GM21529 (cell line): Measurements from ENCODE around the gene TMEM39B.
A peak's percentile ranks its signal among the peaks of the same experiment; 100 is the strongest.
"Not testable (repeated sequence)": the region's sequence is repeated elsewhere in the genome, so short reads cannot be mapped to it uniquely, and the experiment has no call there.

ENCODE experiments used
- ATAC-seq: cut with Tn5 transposase; IDR thresholded peaks from one replicate; pipeline ENCODE4 v1.9.1; 2021; ENCODE audit not compliant: unreplicated experiment

TMEM39B gene

DNA sequence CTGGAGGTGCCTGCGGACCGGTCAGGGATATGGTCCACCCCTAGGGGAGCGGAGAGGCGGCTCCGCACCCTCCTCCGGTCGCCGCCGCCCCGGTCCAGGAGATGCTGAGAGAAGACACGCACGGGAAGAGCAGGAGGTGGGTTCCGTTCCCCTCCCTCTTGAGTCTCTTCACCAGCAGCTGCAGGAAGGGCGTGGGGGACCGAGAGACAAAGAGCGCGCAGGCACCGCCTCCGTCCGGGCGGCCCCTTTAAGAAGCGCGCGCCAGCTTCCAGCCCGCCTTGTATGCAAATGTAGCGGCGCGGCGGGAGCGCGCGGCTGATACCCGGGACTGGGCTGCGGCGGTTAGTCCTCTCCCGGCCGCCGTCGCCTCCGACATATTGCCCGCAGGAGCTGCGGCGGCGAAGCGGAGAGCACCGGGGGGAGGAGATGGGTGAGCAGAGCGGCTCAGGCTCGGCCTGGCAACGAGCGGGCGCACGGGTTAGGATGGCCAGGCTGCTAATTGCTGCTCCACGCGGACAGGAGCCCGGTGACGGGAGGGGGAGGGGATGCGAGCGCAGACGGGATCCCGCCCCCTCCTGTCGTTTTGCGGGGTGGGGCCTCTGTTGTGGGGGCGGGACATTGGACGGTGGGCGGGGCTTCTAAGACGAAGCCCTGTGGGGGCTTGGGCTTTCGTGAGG, at the start of gene TMEM39B:
Gene TMEM39B, plus strand, starts transcription at position 318 of the 677 bp plus-strand sequence. Its CDS starts 109 bp downstream, at position 427.
- peak; percentile 88 for ATAC-seq

DNA sequence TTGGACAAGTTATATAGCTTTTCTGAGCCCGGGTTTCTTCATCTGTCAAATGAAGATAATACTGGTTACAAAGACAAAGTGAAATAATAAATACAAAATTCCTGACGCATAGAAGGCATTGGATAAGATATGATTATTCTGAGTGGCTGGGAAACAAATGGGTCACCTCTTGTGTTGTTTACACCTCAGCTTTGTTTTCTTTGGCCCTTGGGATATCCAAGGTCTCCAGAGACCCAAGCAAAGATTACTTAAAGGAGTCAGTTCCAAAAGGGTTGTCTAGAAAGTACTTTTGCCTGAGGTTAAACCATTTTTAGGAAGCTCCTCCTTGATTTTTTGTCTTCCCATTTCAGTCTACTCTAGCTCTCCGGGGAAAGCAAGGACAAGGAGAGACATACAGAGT, 49.4 kb upstream of the TMEM39B start:
- no peak for ATAC-seq

GRCh38 chr1:32025515-32025914, 47.2 kb upstream of the TMEM39B start:
- ATAC-seq = no peak

GRCh38 chr1:32028746-32029145, 44.0 kb upstream of the TMEM39B start:
- ATAC-seq = no peak

GRCh38 chr1:32031578-32032274, 41.0 kb upstream of the TMEM39B start:
- ATAC-seq = no peak

DNA sequence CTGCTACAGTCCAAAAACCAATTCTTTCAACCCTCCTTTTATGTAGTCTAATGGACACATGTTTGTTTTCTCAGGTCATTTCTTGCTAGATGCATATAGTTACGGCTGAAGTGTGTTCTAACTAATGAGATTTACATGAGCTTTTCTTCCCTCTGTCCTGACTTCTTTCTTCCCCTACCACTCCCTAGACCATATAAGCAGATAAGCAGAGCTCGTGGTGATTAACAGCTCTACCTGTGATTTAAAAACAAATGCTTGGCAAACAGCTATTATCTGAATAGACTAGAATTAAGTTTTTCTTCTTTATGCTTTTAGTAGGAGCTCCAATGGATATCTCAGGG, 40.5 kb upstream of the TMEM39B start:
- no peak for ATAC-seq

- no peak for ATAC-seq
Observed at GRCh38 chr1:32035119-32035518, 37.6 kb upstream of the TMEM39B start.

DNA sequence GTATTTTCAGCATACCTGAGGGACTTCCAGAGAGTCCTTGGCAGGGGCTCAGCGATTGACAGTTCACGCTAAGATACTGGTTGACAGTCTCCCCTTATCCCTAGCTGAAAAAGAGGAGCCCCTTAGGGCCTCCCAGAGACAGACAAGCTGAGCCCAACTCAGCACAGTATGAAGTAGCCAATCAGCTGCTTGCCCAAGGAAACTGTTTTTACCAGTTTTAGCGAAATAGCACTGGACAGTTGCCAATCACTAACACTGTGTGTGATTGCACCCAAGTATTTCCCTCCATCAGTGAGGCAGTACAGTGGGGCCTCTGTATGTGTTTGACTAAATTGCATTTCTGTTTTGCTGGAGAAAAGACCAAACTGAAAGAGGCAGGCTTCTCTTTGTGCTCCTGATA, 32.0 kb upstream of the TMEM39B start:
- no peak for ATAC-seq

DNA sequence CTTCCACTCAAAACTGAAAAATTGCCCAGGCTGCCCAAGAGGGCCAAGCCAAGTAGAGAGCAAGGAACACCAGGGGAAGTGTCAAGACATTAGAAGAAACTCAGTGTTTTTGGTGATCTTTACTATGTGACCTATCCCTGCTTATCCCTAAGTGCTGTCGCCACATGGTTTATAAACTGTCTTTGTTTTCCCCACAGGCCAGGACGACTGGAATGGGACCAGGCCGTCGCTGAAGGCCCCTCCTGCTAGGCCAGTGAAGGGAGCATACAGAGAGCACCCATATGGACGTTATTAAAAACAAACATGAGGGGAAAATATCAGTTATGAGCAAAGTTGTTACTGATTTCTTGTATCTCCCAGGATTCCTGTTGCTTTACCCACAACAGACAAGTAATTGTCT, 30.4 kb upstream of the TMEM39B start:
- ATAC-seq = no peak

- no peak for ATAC-seq
Observed at GRCh38 chr1:32044234-32044633, 28.5 kb upstream of the TMEM39B start.

- no peak for ATAC-seq
Observed at GRCh38 chr1:32045772-32046171, 27.0 kb upstream of the TMEM39B start.

- ATAC-seq = no peak
Observed at GRCh38 chr1:32047701-32048100, 25.0 kb upstream of the TMEM39B start.

- ATAC-seq = no peak
Observed at GRCh38 chr1:32048440-32048839, 24.3 kb upstream of the TMEM39B start.

DNA sequence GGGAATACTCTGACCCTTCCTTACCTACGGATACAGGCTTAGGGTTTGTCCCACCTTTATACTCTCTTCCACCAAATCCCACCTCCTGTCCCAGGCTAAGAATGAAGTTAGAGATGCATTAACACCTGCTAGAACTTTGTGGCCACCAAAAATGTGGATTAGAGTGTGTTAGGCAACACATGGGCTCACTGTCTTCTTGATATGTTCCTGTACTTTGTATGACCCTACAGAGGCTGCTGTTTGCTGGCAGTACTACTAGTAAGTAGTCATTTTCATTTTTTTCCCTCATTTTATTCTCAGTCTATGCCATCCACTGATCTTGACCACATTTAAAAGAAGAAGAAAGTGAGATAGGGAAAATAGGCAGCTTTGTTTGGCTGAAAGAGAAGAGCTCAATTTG, 21.0 kb upstream of the TMEM39B start:
- ATAC-seq = no peak

- no peak for ATAC-seq
Observed at GRCh38 chr1:32052887-32053286, 19.9 kb upstream of the TMEM39B start.

- ATAC-seq = no peak
Observed at GRCh38 chr1:32055416-32055815, 17.3 kb upstream of the TMEM39B start.

- no peak for ATAC-seq
Observed at GRCh38 chr1:32056598-32056997, 16.1 kb upstream of the TMEM39B start.

GRCh38 chr1:32060914-32061313, 11.8 kb upstream of the TMEM39B start:
- ATAC-seq = no peak

- no peak for ATAC-seq
Observed at GRCh38 chr1:32062867-32063230, 9.9 kb upstream of the TMEM39B start.

DNA sequence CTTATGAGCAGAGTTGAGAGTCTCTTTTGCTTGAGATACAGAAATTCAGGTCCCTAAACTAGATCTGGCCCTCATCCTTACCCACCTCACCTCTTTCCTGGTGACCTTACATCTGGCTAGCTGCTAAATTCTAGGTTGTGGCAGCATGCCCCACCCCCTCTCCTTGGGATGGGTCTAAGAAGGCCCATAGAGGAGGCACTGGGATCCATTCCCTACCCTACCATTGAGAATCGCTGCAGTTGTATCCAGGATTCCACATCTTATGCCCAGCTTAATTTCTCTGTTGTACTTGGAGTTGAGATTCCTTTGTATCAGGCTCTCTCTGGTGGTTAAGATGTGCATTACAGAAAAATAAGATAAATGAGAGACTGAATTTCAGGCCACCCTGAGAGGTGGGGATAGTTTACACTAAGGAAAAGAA, 9.5 kb upstream of the TMEM39B start:
- ATAC-seq = no peak

DNA sequence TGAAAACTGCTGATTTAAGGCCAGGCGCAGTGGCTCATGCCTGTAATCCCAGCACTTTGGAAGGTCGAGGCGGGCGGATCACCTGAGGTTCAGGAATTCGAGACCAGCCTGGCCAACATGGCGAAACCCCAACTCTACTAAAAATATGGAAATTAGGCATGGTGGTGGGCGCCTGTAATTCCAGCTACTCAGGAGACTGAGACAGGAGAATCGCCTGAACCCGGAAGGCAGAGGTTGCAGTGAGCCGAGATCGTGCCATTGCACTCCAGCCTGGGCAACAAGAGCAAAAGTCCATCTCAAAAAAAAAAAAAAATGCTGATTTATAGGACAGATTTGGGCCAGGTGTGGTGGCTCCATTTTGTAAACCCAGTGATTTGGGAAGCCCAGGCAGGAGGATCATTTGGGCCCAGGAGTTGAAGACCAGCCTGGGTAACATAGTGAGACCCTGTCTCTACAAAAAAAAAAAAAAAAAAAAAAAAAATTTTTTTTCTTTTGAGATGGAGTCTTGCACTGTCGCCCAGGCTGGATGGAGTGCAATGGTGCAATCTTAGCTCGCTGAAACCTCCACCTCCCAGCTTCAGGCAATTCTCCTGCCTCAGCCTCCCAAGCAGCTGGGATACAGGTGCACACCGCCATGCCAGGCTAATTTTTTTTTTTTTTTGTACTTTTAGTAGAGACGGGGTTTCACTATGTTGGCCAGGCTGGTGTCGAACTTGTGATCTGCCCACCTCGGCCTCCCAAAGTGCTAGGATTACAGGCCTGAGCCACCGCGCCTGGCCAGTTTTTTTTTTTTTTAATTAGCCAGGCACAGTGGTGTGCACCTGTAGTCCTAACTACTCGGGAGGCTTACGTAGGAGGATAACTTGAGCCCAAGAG, 6.9 kb upstream of the TMEM39B start:
- not testable (repeated sequence) for ATAC-seq

- ATAC-seq = no peak
Observed at GRCh38 chr1:32066489-32066873, 6.3 kb upstream of the TMEM39B start.
